Measurements from ENCODE around the gene TUT1.

TUT1 gene

GRCh38 chr11:62542750-62543567, 48.4 kb downstream of the TUT1 start:
- Histone ChIP-seq H4K20me1 (ENCODE audit: insufficient read depth) (peaks cover 31% of the 10 kb centered on the region), H3K4me3 (IDR thresholded peaks at IDR 0.05; ENCODE audit: insufficient read depth, low read depth, low read length) (no peak overlapping the region), H3K4me2 (peak overlapping the region; percentile 99), H3K9ac (peak overlapping the region; percentile 73), H2AFZ (ENCODE audit: low read depth) (peak overlapping the region; percentile 11; the same call in 1 of the 2 replicates), H3K27ac (peak overlapping the region; percentile 79), H3K4me1 (ENCODE audit: low read depth, poor library complexity, severe bottlenecking) (peaks cover 60% of the 10 kb centered on the region), H3K27me3 (ENCODE audit: insufficient read depth, low read depth) (no peaks in the 10 kb centered on the region), H3K79me2 (ENCODE audit: insufficient read depth, low read depth) (peaks cover 85% of the 10 kb centered on the region), H3K36me3 (ENCODE audit: insufficient read depth) (no peaks in the 10 kb centered on the region)
- peak; percentile 94 for TF ChIP-seq CTCF (conservative IDR thresholded peaks at IDR 0.05; ENCODE audit: low read depth, low read length)

- H3K4me2 ChIP-seq: peak overlapping the region; percentile 99
- H3K4me3 ChIP-seq (IDR thresholded peaks at IDR 0.05; ENCODE audit: insufficient read depth, low read depth, low read length): no peak overlapping the region
- H4K20me1 ChIP-seq (ENCODE audit: insufficient read depth): peaks cover 31% of the 10 kb centered on the region
- H3K27me3 ChIP-seq (ENCODE audit: insufficient read depth, low read depth): no peaks in the 10 kb centered on the region
- H3K27ac ChIP-seq: peak overlapping the region; percentile 59
- H3K36me3 ChIP-seq (ENCODE audit: insufficient read depth): no peaks in the 10 kb centered on the region
- TF ChIP-seq CTCF (conservative IDR thresholded peaks at IDR 0.05; ENCODE audit: low read depth, low read length): no peak
- no peak overlapping the region for H2AFZ ChIP-seq (ENCODE audit: low read depth)
- peaks cover 52% of the 10 kb centered on the region for H3K4me1 ChIP-seq (ENCODE audit: low read depth, poor library complexity, severe bottlenecking)
- H3K9ac ChIP-seq: peak overlapping the region; percentile 73; the same call in 1 of the 2 replicates
- H3K79me2 ChIP-seq (ENCODE audit: insufficient read depth, low read depth): peaks cover 93% of the 10 kb centered on the region
Measured at GRCh38 chr11:62542111-62542745, 49.1 kb downstream of the TUT1 start.

- peak overlapping the region; percentile 40; the same call in 1 of the 2 replicates for H3K27ac ChIP-seq
- H2AFZ ChIP-seq (ENCODE audit: low read depth): no peak overlapping the region
- H3K36me3 ChIP-seq (ENCODE audit: insufficient read depth): no peaks in the 10 kb centered on the region
- peak overlapping the region; percentile 99 for H3K4me2 ChIP-seq
- peaks cover 31% of the 10 kb centered on the region for H4K20me1 ChIP-seq (ENCODE audit: insufficient read depth)
- no peak overlapping the region for H3K4me3 ChIP-seq (IDR thresholded peaks at IDR 0.05; ENCODE audit: insufficient read depth, low read depth, low read length)
- peaks cover 92% of the 10 kb centered on the region for H3K79me2 ChIP-seq (ENCODE audit: insufficient read depth, low read depth)
- peaks cover 49% of the 10 kb centered on the region for H3K4me1 ChIP-seq (ENCODE audit: low read depth, poor library complexity, severe bottlenecking)
- TF ChIP-seq CTCF (conservative IDR thresholded peaks at IDR 0.05; ENCODE audit: low read depth, low read length): no peak
- no peaks in the 10 kb centered on the region for H3K27me3 ChIP-seq (ENCODE audit: insufficient read depth, low read depth)
- H3K9ac ChIP-seq: no peak overlapping the region; the same call in 1 of the 2 replicates
Measured at GRCh38 chr11:62540804-62541701, 50.3 kb downstream of the TUT1 start.

- Histone ChIP-seq H3K4me1 (ENCODE audit: low read depth, poor library complexity, severe bottlenecking) (peaks cover 49% of the 10 kb centered on the region), H3K9ac (no peak overlapping the region), H4K20me1 (ENCODE audit: insufficient read depth) (peaks cover 31% of the 10 kb centered on the region), H3K27me3 (ENCODE audit: insufficient read depth, low read depth) (no peaks in the 10 kb centered on the region), H3K36me3 (ENCODE audit: insufficient read depth) (peaks cover 3% of the 10 kb centered on the region; the same call in 1 of the 2 replicates), H3K27ac (no peak overlapping the region), H3K79me2 (ENCODE audit: insufficient read depth, low read depth) (peaks cover 83% of the 10 kb centered on the region), H3K4me3 (IDR thresholded peaks at IDR 0.05; ENCODE audit: insufficient read depth, low read depth, low read length) (no peak overlapping the region), H3K4me2 (peak overlapping the region; percentile 68), H2AFZ (ENCODE audit: low read depth) (no peak overlapping the region)
- no peak for TF ChIP-seq CTCF (conservative IDR thresholded peaks at IDR 0.05; ENCODE audit: low read depth, low read length)
Measured at GRCh38 chr11:62539238-62539925, 51.9 kb downstream of the TUT1 start.

Measured in KMS-11 (cell line).